SK-N-SH treated with all-trans-retinoic acid at 6 μM for 48 hours (cell line): ENCODE data around the gene RNH1.

ENCODE experiments used
- ATAC-seq: fragments of 200-7000 bp; cut with Tn5 transposase; 3 replicates; pipeline ENCODE4 v1.9.1; 2020; ENCODE audit warnings: mild to moderate bottlenecking, moderate library complexity
- ARNTL ChIP-seq: fragments of 450-650 bp; formaldehyde crosslinking; IDR thresholded peaks from 2 replicates; pipeline ENCODE4 v1.5.0; 2020; ENCODE audit warnings: low read depth, mild to moderate bottlenecking, moderate library complexity, borderline replicate concordance
- BACH2 ChIP-seq: fragments of 250-450 bp; sonication (Bioruptor Pico); IDR thresholded peaks from 2 replicates; pipeline ENCODE4 v1.9.0; 2021; ENCODE audit warnings: mild to moderate bottlenecking, borderline replicate concordance
- CREB5 ChIP-seq: fragments of 250-450 bp; sonication (Bioruptor Pico); IDR thresholded peaks from 2 replicates; pipeline ENCODE4 v1.5.1; 2020; ENCODE audit warnings: low read depth, mild to moderate bottlenecking, moderate library complexity
- CSDC2 ChIP-seq: fragments of 250-450 bp; sonication (Bioruptor Pico); IDR thresholded peaks from 2 replicates; pipeline ENCODE4 v1.5.0; 2020; ENCODE audit warnings: mild to moderate bottlenecking, moderate library complexity
- ESRRG ChIP-seq: fragments of 250-450 bp; sonication (Bioruptor Pico); IDR thresholded peaks from 2 replicates; pipeline ENCODE4 v1.6.1; 2021; ENCODE audit warnings: mild to moderate bottlenecking
- GLIS3 ChIP-seq: fragments of 250-450 bp; sonication (Bioruptor Pico); IDR thresholded peaks from 2 replicates; pipeline ENCODE4 v1.5.0; 2020; ENCODE audit warnings: mild to moderate bottlenecking, moderate library complexity
- OSR1 ChIP-seq: fragments of 250-450 bp; sonication (Bioruptor Pico); IDR thresholded peaks from 2 replicates; pipeline ENCODE4 v1.8.0; 2022; ENCODE audit warnings: moderate library complexity, mild to moderate bottlenecking, inconsistent platforms
- POU6F1 ChIP-seq: fragments of 250-450 bp; sonication (Bioruptor Pico); IDR thresholded peaks from 2 replicates; pipeline ENCODE4 v1.8.0; 2021; ENCODE audit warnings: low read depth, mild to moderate bottlenecking, moderate library complexity, borderline replicate concordance
- RARB ChIP-seq: fragments of 250-450 bp; sonication (Bioruptor Pico); IDR thresholded peaks from 2 replicates; pipeline ENCODE4 v1.8.0; 2021; ENCODE audit warnings: mild to moderate bottlenecking, moderate library complexity
- SNAI2 ChIP-seq: fragments of 250-450 bp; sonication (Bioruptor Pico); IDR thresholded peaks from 2 replicates; pipeline ENCODE4 v1.5.0; 2020; ENCODE audit warnings: mild to moderate bottlenecking, moderate library complexity
- TCF4 ChIP-seq: fragments of 250-450 bp; sonication (Bioruptor Pico); IDR thresholded peaks from 2 replicates; pipeline ENCODE4 v1.8.0; 2021; ENCODE audit warnings: mild to moderate bottlenecking, moderate library complexity, borderline replicate concordance
- TOX ChIP-seq: fragments of 250-450 bp; sonication (Bioruptor Pico); IDR thresholded peaks from 2 replicates; pipeline ENCODE4 v1.8.0; 2021; ENCODE audit warnings: mild to moderate bottlenecking, moderate library complexity, borderline replicate concordance
- TSHZ2 ChIP-seq: fragments of 250-450 bp; sonication (Bioruptor Pico); IDR thresholded peaks from 2 replicates; pipeline ENCODE4 v1.5.0; 2020; ENCODE audit warnings: mild to moderate bottlenecking, moderate library complexity
- ZC3H10 ChIP-seq: fragments of 250-450 bp; sonication (Bioruptor Pico); IDR thresholded peaks from 2 replicates; pipeline ENCODE4 v1.5.1; 2021; ENCODE audit warnings: mild to moderate bottlenecking, moderate library complexity
- ZFP3 ChIP-seq: fragments of 250-450 bp; sonication (Bioruptor Pico); IDR thresholded peaks from 2 replicates; pipeline ENCODE4 v1.5.0; 2020; ENCODE audit warnings: mild to moderate bottlenecking, moderate library complexity
- ZFP30 ChIP-seq: fragments of 450-650 bp; formaldehyde crosslinking; IDR thresholded peaks from 2 replicates; pipeline ENCODE4 v1.5.0; 2022; ENCODE audit warnings: mild to moderate bottlenecking, moderate library complexity
- ZNF565 ChIP-seq: fragments of 450-650 bp; formaldehyde crosslinking; conservative IDR thresholded peaks from 2 replicates; pipeline ENCODE4 v1.5.0; 2020; ENCODE audit warnings: low read depth, mild to moderate bottlenecking, moderate library complexity
- ZNF70 ChIP-seq: fragments of 450-650 bp; formaldehyde crosslinking; IDR thresholded peaks from 2 replicates; pipeline ENCODE4 v1.5.0; 2020; ENCODE audit warnings: mild to moderate bottlenecking, moderate library complexity
- ZNF8 ChIP-seq: fragments of 450-650 bp; formaldehyde crosslinking; IDR thresholded peaks from 2 replicates; pipeline ENCODE4 v1.5.0; 2020; ENCODE audit warnings: mild to moderate bottlenecking, moderate library complexity

The RNH1 gene

DNA sequence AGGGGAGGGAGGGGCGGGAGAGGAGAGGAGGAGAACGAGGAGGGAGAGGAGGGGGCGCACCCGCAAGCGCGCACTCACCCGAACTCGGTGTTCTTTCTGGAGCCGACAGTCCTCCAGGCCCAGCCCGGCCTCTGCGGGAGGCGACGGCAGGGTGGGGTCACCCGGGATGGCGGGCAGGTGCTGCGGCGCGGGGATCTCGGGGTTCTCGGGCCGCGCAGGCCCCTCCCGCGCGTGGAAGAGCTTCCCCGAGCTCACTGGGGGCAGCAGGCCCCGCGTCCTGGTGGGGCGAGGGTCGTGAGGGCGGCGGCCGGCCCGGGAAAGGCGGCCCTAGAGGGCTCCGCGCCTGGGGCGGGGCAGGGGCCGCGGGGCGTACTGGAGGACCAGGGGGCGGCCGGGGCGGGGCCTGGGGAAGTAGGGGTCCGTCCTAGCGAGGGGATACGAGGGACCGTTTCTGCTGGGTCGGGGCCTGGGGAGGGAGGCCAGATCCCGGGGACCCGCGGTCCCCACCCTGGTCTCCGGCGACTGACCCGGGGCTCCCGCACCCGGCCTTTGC lies 48.3 kb upstream of the RNH1 start (continued):
- TF ChIP-seq TOX (no peak), TSHZ2 (CRISPR knock-in tag) (no peak)

DNA sequence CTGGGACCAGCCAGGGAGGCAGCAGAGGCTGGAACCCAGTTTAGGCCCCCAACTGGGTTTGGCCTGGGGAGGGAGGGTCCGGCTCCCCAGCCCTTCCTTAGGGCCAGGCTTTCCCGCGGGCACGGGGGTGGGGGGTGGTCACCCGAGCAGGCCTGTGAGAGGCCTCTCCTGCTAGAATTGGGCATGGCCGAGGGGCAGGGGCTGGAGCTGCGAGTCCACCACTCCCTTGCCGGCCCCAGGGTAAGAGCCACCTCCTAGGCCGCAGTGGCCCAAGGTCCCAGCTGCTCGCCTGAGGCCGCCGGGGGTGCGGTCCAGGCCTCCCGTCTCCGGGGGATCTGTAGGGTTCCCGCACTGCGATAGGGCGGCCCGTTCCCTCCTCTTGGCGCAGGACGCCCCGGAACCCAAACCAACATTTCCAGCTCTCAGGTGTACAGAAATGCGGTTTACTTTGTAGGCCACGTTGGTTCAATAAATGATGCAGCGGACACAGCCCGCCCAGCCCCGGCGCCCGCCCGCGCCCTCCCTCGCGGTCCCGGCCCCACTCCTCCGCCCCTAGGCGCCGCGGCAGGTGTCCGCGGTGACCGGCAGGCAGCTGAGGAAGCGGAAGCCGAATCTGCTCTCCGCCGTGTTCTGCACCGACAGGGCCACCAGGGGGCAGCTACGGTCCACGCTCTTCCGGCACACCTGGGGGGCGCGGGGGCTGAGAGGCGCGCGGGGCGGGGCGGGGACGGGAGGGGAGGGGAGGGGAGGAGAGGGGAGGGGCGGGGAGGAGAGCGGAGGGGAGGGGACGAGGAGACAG lies 47.6 kb upstream of the RNH1 start:
- peak; percentile 67 for ATAC-seq
- TF ChIP-seq ESRRG (no peak), GLIS3 (CRISPR knock-in tag) (no peak), OSR1 (CRISPR knock-in tag) (no peak), ZNF70 (no peak), ARNTL (CRISPR knock-in tag) (no peak), TCF4 (CRISPR knock-in tag) (no peak), BACH2 (CRISPR knock-in tag) (no peak), ZC3H10 (CRISPR knock-in tag) (no peak), POU6F1 (CRISPR knock-in tag) (no peak), CREB5 (CRISPR knock-in tag) (no peak)

- no peak for TF ChIP-seq GLIS3 (CRISPR knock-in tag)
- no peak for TF ChIP-seq SNAI2 (CRISPR knock-in tag)
- TF ChIP-seq ARNTL (CRISPR knock-in tag) = no peak
- TF ChIP-seq OSR1 (CRISPR knock-in tag) = no peak
- TF ChIP-seq ZNF8 (CRISPR knock-in tag) = no peak
- no peak for TF ChIP-seq RARB (CRISPR knock-in tag)
- TF ChIP-seq CSDC2 (CRISPR knock-in tag) = no peak
- TF ChIP-seq ZFP3 (CRISPR knock-in tag) = no peak
- TF ChIP-seq ZNF70 = no peak
- TF ChIP-seq, all 23 proteins: peak for 0
- ATAC-seq = no peak; the same call in 2 of the 3 replicates
Observed at GRCh38 chr11:553988-554340, 46.9 kb upstream of the RNH1 start.

DNA sequence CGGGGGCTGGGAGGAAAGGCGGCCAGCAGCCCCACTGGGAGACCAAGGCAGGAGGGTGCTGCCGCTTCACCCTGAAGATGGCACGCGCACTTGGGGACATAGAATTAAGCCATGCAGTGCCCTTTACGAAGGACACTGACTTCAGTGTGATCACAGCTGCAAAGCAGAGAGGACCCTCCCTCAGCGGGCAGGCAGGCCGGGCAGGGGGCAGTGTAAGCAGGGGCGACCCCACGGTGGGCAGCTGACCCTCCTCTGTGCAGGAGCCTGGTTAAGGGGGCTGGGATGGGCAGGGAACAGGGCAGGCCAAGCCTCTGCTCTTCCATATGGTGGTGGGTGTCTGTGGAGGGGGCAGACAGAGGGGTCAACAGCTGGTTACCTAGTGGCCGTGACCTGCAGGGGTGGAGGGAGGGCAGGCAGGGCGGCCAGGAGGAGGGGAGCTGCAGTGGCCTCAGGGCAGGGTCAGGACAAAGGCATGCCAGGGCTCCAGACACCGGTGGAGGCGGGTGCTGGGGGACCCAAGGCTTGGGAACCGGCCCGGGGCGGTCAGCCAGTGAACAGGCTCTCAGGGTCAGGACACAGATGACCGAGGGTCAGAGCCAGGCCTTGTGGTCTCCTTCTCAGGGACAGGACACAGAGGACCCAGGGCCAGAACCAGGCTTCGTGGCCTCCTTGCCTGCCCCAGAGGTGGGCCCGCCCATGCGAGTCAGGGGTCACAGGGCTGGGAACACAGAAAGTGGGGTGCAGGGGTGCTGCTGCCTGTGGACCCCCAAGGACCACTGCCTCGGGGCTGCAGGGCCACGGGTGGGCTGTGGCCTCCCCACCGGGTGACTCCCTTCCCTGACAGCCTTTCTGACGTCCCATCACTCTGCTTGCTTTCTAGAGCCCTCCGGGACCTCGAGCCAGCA lies 46.3 kb upstream of the RNH1 start:
- no peak for ATAC-seq
- no peak for TF ChIP-seq ZFP30 (CRISPR knock-in tag)
- no peak for TF ChIP-seq TOX
- no peak for TF ChIP-seq ZFP3 (CRISPR knock-in tag)

- no peak for ATAC-seq
- TF ChIP-seq TSHZ2 (CRISPR knock-in tag) = no peak
- TF ChIP-seq ZFP3 (CRISPR knock-in tag) = no peak
- no peak for TF ChIP-seq ZNF565 (CRISPR knock-in tag)
- TF ChIP-seq BACH2 (CRISPR knock-in tag) = no peak
- no peak for TF ChIP-seq SNAI2 (CRISPR knock-in tag)
Observed at GRCh38 chr11:551596-551995, 44.6 kb upstream of the RNH1 start.
